Activated CD4-positive, alpha-beta T cell treated with anti-CD3 and anti-CD28 coated beads, Interleukin-2, amount 50 U/mL, for 16 hours (primary cell): ENCODE measurements around the gene PARD3.

Experiments used
- DNase-seq: peaks from one replicate; pipeline ENCODE4 v3.0.0-alpha.2; 2020

Gene PARD3

DNA sequence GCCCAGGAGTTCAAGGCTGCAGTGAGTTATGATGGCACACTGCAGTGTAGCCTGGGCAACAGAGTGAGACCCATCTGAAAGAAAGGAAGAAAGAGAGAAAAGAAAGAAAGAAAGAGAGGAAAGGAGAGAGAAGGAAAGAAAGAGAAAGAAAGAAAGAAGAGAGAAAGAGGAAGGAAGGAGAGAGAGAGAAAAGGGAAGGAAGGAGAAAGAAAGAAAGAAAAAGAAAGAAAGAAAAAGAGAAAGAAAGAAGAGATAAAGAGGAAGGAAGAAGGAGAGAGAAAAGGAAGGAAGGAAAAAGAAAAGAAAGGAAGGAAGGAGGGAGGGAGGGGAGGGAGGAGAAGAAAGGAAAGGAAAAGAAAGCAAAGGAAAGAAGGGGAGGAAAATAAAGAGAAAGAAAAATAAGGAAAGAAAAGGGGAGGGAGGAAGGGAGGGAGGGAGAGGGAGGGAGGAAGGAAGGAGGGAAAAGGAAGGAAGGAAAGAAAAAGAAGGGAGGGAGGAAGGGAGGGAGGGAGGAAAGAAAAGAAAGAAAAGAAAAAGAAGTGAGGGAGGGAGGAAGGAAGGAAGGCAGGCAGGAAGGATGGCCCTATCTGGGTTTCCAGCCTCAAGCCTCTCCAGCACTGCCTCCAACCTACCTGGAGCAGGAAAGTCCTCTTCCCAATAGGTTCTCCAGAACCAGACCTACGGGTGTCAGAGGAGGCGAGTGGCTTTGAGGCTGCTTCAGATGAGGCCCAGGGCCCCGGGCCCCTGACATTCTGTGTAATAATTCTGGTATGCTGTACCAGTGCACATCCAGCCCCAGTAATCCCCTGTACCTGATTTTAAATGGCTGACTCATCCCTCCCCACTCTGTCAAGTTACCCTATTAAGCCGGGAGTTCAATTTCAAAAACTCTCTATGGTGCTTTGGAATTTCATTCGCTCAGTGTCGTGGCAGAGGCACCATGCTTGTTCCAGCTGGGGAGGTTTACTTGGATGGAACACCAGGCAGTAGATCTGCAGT, 6.8 kb upstream of the PARD3 start:
- no peak for DNase-seq

DNA sequence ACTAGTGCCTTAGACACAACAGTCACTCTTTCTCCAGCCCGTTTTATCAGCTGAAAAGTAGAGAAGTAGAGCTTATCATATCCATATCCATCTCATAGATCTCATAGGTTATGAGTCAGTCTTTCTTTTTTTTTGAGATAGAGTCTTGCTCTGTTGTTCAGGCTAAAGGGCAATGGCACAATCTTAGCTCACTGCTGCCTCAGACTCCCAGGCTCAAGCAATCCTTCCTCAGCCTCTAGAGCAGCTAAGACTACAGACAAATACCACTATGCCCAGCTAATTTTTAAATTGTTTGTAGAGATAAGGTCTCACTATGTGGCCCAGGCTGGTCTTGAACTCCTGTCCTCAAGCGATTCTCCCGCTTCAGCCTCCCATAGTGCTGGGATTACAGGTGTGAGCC, 2.5 kb upstream of the PARD3 start:
- DNase-seq: no peak

GRCh38 chr10:34817054-34817453, 2.0 kb upstream of the PARD3 start:
- no peak for DNase-seq

DNA sequence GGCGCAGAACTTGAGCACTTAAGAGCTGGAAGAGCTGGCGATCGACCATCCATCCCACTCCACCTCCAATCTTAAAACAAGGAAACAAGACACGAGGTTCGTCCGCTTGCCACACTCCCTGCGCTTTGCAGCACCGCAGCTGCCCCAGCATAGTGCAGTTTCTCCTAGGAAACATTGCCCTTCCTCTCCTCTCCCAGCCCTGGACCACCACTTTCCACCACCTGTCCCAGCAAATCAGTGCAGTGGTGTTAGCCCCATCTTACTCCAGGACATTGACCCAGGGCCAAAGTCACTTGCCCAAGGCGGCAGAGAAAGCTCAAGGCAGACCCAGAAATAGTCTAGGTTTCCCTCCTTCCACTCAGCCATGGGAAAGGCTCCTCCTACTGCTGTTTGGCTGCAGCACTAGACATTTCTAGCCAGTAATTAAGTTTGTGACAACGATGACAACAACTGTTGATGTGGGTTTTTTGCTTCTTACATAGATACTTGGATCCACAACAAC, 1.5 kb upstream of the PARD3 start:
- DNase-seq: no peak

GRCh38 chr10:34816085-34816496, 995 bp upstream of the PARD3 start:
- no peak for DNase-seq

GRCh38 chr10:34814913-34815184, 247 bp downstream of the PARD3 start:
- no peak for DNase-seq

- DNase-seq: no peak
Measured at GRCh38 chr10:34814223-34814912, 728 bp downstream of the PARD3 start.

- DNase-seq: no peak
Measured at GRCh38 chr10:34813626-34814222, 1.4 kb downstream of the PARD3 start.

DNA sequence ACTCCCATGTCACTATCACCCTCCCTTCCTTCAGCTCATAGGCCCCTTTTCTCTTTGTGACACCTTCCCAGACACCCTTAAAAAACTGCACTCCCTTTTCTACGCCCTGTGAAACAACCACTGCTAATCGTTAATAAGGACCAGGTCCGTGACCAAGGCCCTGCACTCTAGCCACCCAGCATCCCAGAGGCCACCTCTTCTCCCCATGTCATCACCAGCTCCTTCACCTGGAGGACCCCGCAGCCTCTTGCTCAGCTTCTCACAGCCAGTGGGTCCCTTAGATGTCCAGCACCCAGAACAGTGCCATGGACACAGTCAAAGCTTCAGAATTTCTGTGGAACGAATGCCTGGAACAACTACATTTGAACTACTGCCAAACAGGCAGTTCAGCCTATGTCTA, 2.3 kb downstream of the PARD3 start:
- no peak for DNase-seq

DNA sequence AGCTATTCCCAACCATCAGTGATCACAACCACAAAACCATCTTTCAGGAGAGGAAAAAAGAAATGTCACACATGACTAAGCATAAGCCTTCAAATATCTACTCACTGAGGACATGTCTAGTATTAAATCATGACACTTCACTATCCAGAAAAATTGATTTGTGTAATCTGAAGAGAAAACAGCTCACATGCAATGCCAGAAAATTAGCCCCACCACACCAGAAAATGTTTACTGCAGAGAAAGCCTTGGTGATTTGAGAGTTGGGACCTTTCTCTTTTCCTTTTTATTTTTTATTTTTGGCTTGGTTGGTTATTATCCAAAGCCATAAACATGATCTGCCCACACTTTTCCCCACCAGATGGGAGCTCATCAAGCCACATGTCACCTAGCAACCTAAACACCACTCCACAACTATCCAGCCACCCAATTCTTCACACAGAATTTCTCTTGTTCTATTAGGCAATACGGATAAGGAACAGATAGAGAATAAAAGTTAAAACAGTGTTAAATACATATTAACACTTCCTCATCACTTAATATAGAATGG, 3.1 kb downstream of the PARD3 start:
- no peak for DNase-seq

GRCh38 chr10:34811126-34811967, 3.7 kb downstream of the PARD3 start:
- DNase-seq: no peak

- DNase-seq: no peak
Measured at GRCh38 chr10:34809796-34810195, 5.3 kb downstream of the PARD3 start.

DNA sequence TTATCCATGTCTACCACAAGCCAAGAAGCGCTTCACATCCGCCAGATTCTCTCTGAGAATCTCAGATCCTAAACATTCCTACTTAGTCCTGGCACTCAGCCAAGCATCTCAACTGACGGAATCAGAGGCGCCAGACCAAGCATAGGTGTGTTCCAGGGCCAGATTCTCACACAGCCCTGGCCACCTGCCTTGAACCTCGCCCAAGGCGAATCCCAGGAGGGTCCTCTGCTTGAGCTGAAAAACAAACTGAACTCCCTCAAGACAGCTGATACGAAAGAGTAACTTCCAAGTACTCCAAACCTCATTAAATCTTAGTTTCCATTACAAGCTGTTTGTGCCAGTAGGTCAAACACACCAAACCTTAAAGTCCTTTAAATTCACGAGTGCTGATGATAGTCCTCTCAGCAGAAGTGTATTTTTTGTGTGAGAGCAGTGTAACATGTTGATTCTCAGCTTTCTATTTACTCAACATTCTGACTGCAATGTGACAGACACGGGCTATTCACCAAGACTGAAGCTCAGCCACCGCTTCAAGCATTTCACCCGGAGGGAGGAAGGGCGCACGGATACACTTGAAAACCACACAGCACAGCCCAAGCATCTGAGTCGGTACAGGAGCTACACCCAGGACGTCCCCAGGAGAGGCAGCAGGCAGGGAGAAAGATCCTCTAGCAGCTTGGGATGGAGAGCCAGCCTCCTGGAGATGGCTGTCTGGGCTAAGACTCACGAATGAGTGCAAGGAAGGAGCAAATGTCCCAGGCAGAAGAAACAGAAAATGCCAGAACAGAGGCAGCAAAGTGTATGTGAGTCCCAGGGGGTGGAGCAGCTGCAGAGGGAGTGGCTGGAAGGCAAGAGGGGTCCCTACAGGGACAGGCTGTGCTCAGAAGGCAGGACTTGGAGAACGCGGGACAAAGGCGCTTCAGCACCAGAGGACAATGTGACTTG, 6.0 kb downstream of the PARD3 start:
- no peak for DNase-seq

- DNase-seq: no peak
Measured at GRCh38 chr10:34808336-34808735, 6.8 kb downstream of the PARD3 start.

DNA sequence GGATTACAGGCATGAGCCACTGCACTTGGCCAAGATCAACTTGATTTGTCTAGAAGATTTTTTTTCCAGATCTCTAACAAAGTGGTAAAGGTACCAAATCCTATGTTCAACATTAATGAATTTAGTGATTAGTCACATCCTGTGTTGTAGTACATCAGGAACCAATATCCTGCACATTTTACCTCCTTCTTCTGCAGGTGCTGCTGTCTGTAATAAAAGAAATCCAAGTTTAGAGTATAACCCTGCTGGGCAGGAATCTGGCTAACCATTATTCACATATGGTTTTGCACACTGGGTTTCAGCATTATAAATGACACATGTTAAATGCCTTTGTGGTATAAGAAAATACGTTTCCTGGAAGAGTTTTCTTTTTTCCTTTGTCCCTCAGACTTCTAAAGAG, 10.8 kb downstream of the PARD3 start:
- no peak for DNase-seq

DNA sequence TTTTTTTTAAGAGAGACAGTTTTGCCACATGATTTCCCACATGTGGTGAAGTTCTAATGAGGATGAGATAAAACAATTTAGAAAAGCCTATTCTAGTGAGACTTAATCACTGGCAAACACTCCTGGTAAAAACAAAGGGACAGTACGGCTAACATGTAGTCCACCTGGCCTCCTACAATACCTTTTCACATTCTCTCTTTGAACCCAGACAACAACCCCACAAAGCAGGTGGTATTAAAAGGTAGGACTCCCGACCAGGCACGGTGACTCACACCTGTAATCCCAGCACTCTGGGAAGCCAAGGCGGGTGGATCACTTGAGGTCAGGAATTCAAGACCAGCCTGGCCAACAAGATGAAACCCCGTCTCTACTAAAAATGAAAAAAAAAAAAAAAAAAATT, 12.4 kb downstream of the PARD3 start:
- DNase-seq: no peak

DNA sequence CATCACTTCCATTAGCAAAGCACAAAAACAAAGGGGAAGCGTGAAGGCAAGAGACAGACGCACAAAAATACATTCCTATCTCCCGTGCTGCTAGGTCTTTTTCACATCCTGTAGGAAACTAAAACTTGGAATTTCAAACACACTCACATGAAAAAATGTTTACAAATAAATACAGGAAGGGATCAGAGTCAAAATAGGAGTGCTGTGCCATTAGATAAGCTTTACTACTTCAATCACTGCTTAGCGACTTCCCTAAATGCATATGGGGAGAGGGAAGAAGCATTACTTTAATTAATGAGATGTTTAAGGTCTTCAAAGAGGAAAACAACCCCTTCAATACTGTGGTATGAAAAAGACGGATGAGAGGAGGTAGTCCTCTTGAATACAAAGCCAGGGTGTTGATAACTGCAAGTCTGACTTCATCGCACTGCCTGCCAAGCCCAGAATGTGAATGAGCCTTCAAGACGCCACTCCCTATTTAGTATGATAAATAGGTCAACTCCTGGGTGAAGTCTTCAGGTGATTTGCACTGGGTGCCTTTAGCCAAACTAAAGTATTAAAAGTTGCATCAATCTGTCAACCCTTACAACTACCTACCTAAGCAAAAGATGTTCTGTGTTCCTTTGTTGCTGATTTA, 13.9 kb downstream of the PARD3 start:
- no peak for DNase-seq

GRCh38 chr10:34800624-34801023, 14.5 kb downstream of the PARD3 start:
- no peak for DNase-seq

DNA sequence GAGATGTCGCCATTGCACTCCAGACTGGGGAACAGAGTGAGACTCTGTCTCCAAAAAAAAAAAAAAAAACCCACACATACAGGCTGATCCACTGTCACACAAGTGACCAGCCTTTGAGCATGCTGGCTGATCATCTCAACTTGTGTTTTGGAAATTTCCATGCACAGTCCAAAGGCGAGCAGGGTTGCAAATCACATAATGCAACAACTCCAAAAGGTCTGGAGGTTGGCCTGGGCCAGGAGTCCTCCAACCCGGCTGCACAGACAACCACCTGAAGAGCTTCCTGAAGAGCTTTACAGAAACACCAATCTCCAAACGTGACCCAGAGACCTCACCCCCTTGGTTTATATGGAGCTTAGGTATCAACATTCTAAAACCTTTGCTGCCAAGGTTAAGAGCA, 16.4 kb downstream of the PARD3 start:
- DNase-seq: no peak

- no peak for DNase-seq
Measured at GRCh38 chr10:34797155-34797554, 17.9 kb downstream of the PARD3 start.

- DNase-seq: no peak
Measured at GRCh38 chr10:34796133-34796532, 19.0 kb downstream of the PARD3 start.
